Uterus (tissue), 4 donors: Measurements from ENCODE around the gene CDH3. TPM values are rescaled to one million over a fixed set of nuclear protein-coding genes. Genes with fewer than 3 reads are reported as not detected.

Experiments
- DNase-seq, 2 donors: peaks; one replicate each; pipeline ENCODE4 v3.0.0-alpha.2; 2019 to 2020
- H3K27ac ChIP-seq, 2 donors: fragments of 200-600 bp; sonication (generic); 1 replicate in 1 of 2; 2 replicates in 1 of 2; pipeline ENCODE4 v1.5.1; 2016 to 2018
- H3K27me3 ChIP-seq, 2 donors: fragments of 200-600 bp; sonication (generic); one replicate each; pipeline ENCODE4 v1.5.1; 2018 to 2019; ENCODE audit warnings: control low read depth in 1 of 2
- H3K36me3 ChIP-seq, 2 donors: fragments of 200-600 bp; sonication (generic); one replicate each; pipeline ENCODE4 v1.5.1; 2019; ENCODE audit warnings: control low read depth in 1 of 2
- H3K4me1 ChIP-seq, 2 donors: fragments of 200-600 bp; sonication (generic); one replicate each; pipeline ENCODE4 v1.5.1; 2018 to 2019; ENCODE audit warnings: control low read depth in 1 of 2
- H3K4me3 ChIP-seq, 2 donors: fragments of 200-600 bp; sonication (generic); 1 replicate in 1 of 2; 2 replicates in 1 of 2; pipeline ENCODE4 v1.5.1; 2018 to 2019; ENCODE audit warnings: mild to moderate bottlenecking in 1 of 2
- H3K9me3 ChIP-seq, 2 donors: fragments of 200-600 bp; sonication (generic); one replicate each; pipeline ENCODE4 v1.5.1; 2019; ENCODE audit warnings: control low read depth in 1 of 2
- CTCF ChIP-seq, 4 experiments: fragments of 200-600 bp in 2 of 4; fragments of 450-650 bp in 2 of 4; sonication (generic) in 2 of 4; IDR thresholded peaks; one replicate each; pipeline ENCODE4 v1.5.1; 2016 to 2019; ENCODE audit warnings: antibody characterized with exemption in 4 of 4, mild to moderate bottlenecking in 2 of 4, moderate library complexity in 1 of 4
- POLR2A ChIP-seq, 2 donors: fragments of 450-650 bp; IDR thresholded peaks; one replicate each; pipeline ENCODE4 v1.6.1; 2016; ENCODE audit warnings: antibody characterized with exemption in 2 of 2, mild to moderate bottlenecking in 1 of 2, moderate library complexity in 1 of 2
- intact Hi-C: fragments of 100-400 bp; cut with DNase I; formaldehyde crosslinking; loops from one replicate; pipeline ENCODE4 v1.15.1; 2023; ENCODE audit warnings: low total_unique reads
- total RNA-seq, 4 donors: library from RNA; depleted of rRNA in 3 of 4; stranded (reverse); fragments of >200 nt in 3 of 4; gene quantifications; one replicate each; pipeline versions ENCODE4 v1.1.0 to v1.2.4, GENCODE V29; 2014 to 2023
- donor health status: DM: yes; HTN: yes; CAD: no.

Gene CDH3
- total RNA-seq, 4 donors from 2014 or later = 5.1 to 55.3 (median 18.9) TPM

- no peaks in the 10 kb centered on the region for H3K9me3 ChIP-seq
- no peaks in the 10 kb centered on the region for H3K36me3 ChIP-seq
- H3K4me1 ChIP-seq = no peaks in the 10 kb centered on the region
- intact Hi-C loops = no loop called here
- no peak overlapping the region for H3K27ac ChIP-seq
- H3K27me3 ChIP-seq = peaks cover 0 to 8% of the 10 kb centered on the region in 2 donors
- DNase-seq = no peak
- H3K4me3 ChIP-seq = no peak overlapping the region
- TF ChIP-seq POLR2A (IDR thresholded peaks at IDR 0.05) = no peak
- TF ChIP-seq CTCF (IDR thresholded peaks at IDR 0.05) = no peak
Observed at GRCh38 chr16:68731637-68732036, 86.5 kb downstream of the CDH3 start.

- no peak for DNase-seq
- H3K36me3 ChIP-seq = no peaks in the 10 kb centered on the region
- H3K27ac ChIP-seq = no peak overlapping the region
- H3K9me3 ChIP-seq = no peaks in the 10 kb centered on the region
- no peak overlapping the region for H3K4me3 ChIP-seq
- no peak for TF ChIP-seq CTCF (IDR thresholded peaks at IDR 0.05)
- peaks cover 0 to 2% of the 10 kb centered on the region in 2 donors for H3K4me1 ChIP-seq
- intact Hi-C loops = no loop called here
- H3K27me3 ChIP-seq = peaks cover 3 to 13% of the 10 kb centered on the region in 2 donors
Observed at GRCh38 chr16:68732042-68732680, 87.1 kb downstream of the CDH3 start.

GRCh38 chr16:68732741-68733399 lies 87.8 kb downstream of the CDH3 start:
- Histone ChIP-seq H3K36me3 (no peaks in the 10 kb centered on the region), H3K9me3 (no peaks in the 10 kb centered on the region), H3K4me3 (no peak overlapping the region), H3K27me3 (peaks cover 9 to 19% of the 10 kb centered on the region in 2 donors), H3K27ac (no peak overlapping the region), H3K4me1 (peaks cover 0 to 7% of the 10 kb centered on the region in 2 donors)
- no peak for DNase-seq
- TF ChIP-seq POLR2A (IDR thresholded peaks at IDR 0.05) = no peak
- TF ChIP-seq CTCF (IDR thresholded peaks at IDR 0.05) = no peak
- intact Hi-C loops = no loop called here

GRCh38 chr16:68733570-68733969 lies 88.5 kb downstream of the CDH3 start:
- Histone ChIP-seq H3K36me3 (no peaks in the 10 kb centered on the region), H3K9me3 (no peaks in the 10 kb centered on the region), H3K27me3 (peaks cover 9 to 24% of the 10 kb centered on the region in 2 donors), H3K4me1 (peaks cover 0 to 7% of the 10 kb centered on the region in 2 donors), H3K27ac (no peak overlapping the region), H3K4me3 (no peak overlapping the region)
- DNase-seq = no peak
- no peak for TF ChIP-seq CTCF (IDR thresholded peaks at IDR 0.05)
- no peak for TF ChIP-seq POLR2A (IDR thresholded peaks at IDR 0.05)
- intact Hi-C loops = no loop called here

- no peak overlapping the region for H3K27ac ChIP-seq
- H3K36me3 ChIP-seq = no peaks in the 10 kb centered on the region
- H3K27me3 ChIP-seq = peaks cover 9 to 21% of the 10 kb centered on the region in 2 donors
- H3K4me1 ChIP-seq = peaks cover 0 to 7% of the 10 kb centered on the region in 2 donors
- intact Hi-C loops = no loop called here
- H3K4me3 ChIP-seq = no peak overlapping the region
- TF ChIP-seq CTCF (IDR thresholded peaks at IDR 0.05) (no peak), POLR2A (IDR thresholded peaks at IDR 0.05) (no peak)
- no peaks in the 10 kb centered on the region for H3K9me3 ChIP-seq
- DNase-seq = no peak
Observed at GRCh38 chr16:68734782-68735181, 89.7 kb downstream of the CDH3 start.
